IMR-90 (cell line): ENCODE results near the gene IFNG. TPM values are rescaled to one million over a fixed set of nuclear protein-coding genes. Genes with fewer than 3 reads are reported as not detected.

Experiments used
- ATAC-seq: fragments of 200-7000 bp; cut with Tn5 transposase; 2 replicates; pipeline ENCODE4 v1.9.1; 2020; ENCODE audit warnings: low read depth, mild to moderate bottlenecking, moderate library complexity
- BruUV-seq: library from RNA; stranded (reverse); fragments of 400-500 nt; replicated peaks from 2 replicates; lab custom pipeline; 2021; lab: Mats Ljungman, UMichigan
- CTCF ChIA-PET: fragments of 300-600 bp; formaldehyde crosslinking; extraction: SDS; loops from one replicate; lab custom pipeline; 2021; ENCODE audit warnings: antibody characterized with exemption; lab: Yijun Ruan, JAX
- POLR2A ChIA-PET: fragments of 300-600 bp; sonication (Branson Sonifier 250); formaldehyde crosslinking; loops from one replicate; lab custom pipeline; 2022; ENCODE audit warnings: antibody characterized with exemption; ENCODE audit not compliant: unreplicated experiment; lab: Charles Lee
- DNase-seq: peaks from one replicate; pipeline ENCODE4 v3.0.0; 2013
- H2AFZ ChIP-seq: replicated peaks from 2 replicates; pipeline ENCODE3; 2013; ENCODE audit warnings: low read length, mild to moderate bottlenecking; ENCODE audit not compliant: poor library complexity
- H2AK5ac ChIP-seq: 2 replicates; pipeline ENCODE4 v1.6.1; 2013; ENCODE audit warnings: low read depth, low read length, inconsistent platforms
- H2AK9ac ChIP-seq: replicated peaks from 2 replicates; pipeline ENCODE3; 2013; ENCODE audit warnings: mild to moderate bottlenecking, low read depth, low read length, moderate library complexity; ENCODE audit not compliant: poor library complexity
- H2BK120ac ChIP-seq: 2 replicates; pipeline ENCODE4 v1.6.1; 2013; ENCODE audit warnings: low read depth, low read length, inconsistent platforms
- H2BK15ac ChIP-seq: 3 replicates; pipeline ENCODE4 v1.6.1; 2013; ENCODE audit warnings: low read depth, low read length, inconsistent platforms
- H2BK20ac ChIP-seq: 2 replicates; pipeline ENCODE4 v1.6.1; 2013; ENCODE audit warnings: low read depth, mild to moderate bottlenecking, inconsistent platforms, low read length, moderate library complexity
- H2BK5ac ChIP-seq: 2 replicates; pipeline ENCODE4 v1.6.1; 2013; ENCODE audit warnings: mild to moderate bottlenecking, low read depth, low read length, inconsistent platforms; ENCODE audit not compliant: poor library complexity, severe bottlenecking
- H3K14ac ChIP-seq: replicated peaks from 2 replicates; pipeline ENCODE4 v1.6.1; 2013; ENCODE audit warnings: low read depth, low read length, inconsistent platforms
- H3K18ac ChIP-seq: 2 replicates; pipeline ENCODE4 v1.6.1; 2013; ENCODE audit warnings: low read depth, low read length, control low read depth
- H3K23ac ChIP-seq: 2 replicates; pipeline ENCODE4 v1.6.1; 2013; ENCODE audit warnings: low read depth, low read length, inconsistent platforms
- H3K27ac ChIP-seq: 2 replicates; pipeline ENCODE4 v1.5.1; 2013; ENCODE audit warnings: mild to moderate bottlenecking, control low read depth, low read length; ENCODE audit not compliant: insufficient read depth
- H3K27me3 ChIP-seq: 2 replicates; pipeline ENCODE4 v1.6.1; 2013; ENCODE audit warnings: low read length; ENCODE audit not compliant: control insufficient read depth, insufficient read depth
- H3K36me3 ChIP-seq: 2 replicates; pipeline ENCODE4 v1.6.1; 2013; ENCODE audit warnings: low read length, mixed read lengths; ENCODE audit not compliant: control insufficient read depth, insufficient read depth
- H3K4ac ChIP-seq: 2 replicates; pipeline ENCODE4 v1.6.1; 2013; ENCODE audit warnings: low read depth, low read length, inconsistent platforms
- H3K4me1 ChIP-seq: 2 replicates; pipeline ENCODE4 v1.6.1; 2013; ENCODE audit warnings: low read length, mixed read lengths; ENCODE audit not compliant: control insufficient read depth, insufficient read depth
- H3K4me2 ChIP-seq: 2 replicates; pipeline ENCODE4 v1.6.1; 2013; ENCODE audit warnings: low read depth, mild to moderate bottlenecking, control low read depth, low read length, moderate library complexity
- H3K4me3 ChIP-seq: 2 replicates; pipeline ENCODE4 v1.5.1; 2013; ENCODE audit warnings: low read depth, mild to moderate bottlenecking, control low read depth, low read length, moderate library complexity; ENCODE audit not compliant: insufficient read depth
- H3K56ac ChIP-seq: 2 replicates; pipeline ENCODE4 v1.6.1; 2013; ENCODE audit warnings: low read length, inconsistent platforms; ENCODE audit not compliant: insufficient read depth; ENCODE audit errors: extremely low read depth
- H3K79me1 ChIP-seq, 2 experiments: 2 replicates each; pipeline ENCODE4 v1.6.1; 2013; ENCODE audit warnings: low read length in 2 of 2, inconsistent platforms in 1 of 2, low read depth in 1 of 2
- H3K9ac ChIP-seq: 2 replicates; pipeline ENCODE4 v1.6.1; 2013; ENCODE audit warnings: low read depth, low read length, control low read depth
- H3K9me1 ChIP-seq: 2 replicates; pipeline ENCODE4 v1.6.1; 2013; ENCODE audit warnings: low read length, inconsistent platforms; ENCODE audit not compliant: insufficient read depth
- H3K9me3 ChIP-seq: 2 replicates; pipeline ENCODE4 v1.6.1; 2013; ENCODE audit warnings: low read length; ENCODE audit not compliant: control insufficient read depth, insufficient read depth
- H4K20me1 ChIP-seq: 2 replicates; pipeline ENCODE4 v1.6.1; 2013; ENCODE audit warnings: low read length, inconsistent platforms; ENCODE audit not compliant: insufficient read depth
- H4K5ac ChIP-seq: 2 replicates; pipeline ENCODE4 v1.6.1; 2013; ENCODE audit warnings: mild to moderate bottlenecking, low read depth, low read length, control low read depth
- H4K8ac ChIP-seq, 2 experiments: 2 replicates each; pipeline ENCODE4 v1.6.1; 2013; ENCODE audit warnings: low read depth in 2 of 2, low read length in 2 of 2, control low read depth in 1 of 2, inconsistent platforms in 1 of 2
- H4K91ac ChIP-seq: 2 replicates; pipeline ENCODE4 v1.6.1; 2013; ENCODE audit warnings: low read depth, low read length, inconsistent platforms; ENCODE audit not compliant: insufficient read depth
- CHD1 ChIP-seq: IDR thresholded peaks from 2 replicates; pipeline ENCODE4 v1.6.1; 2012; ENCODE audit warnings: low read depth, low read length, improper control_type of control experiment
- MAFK ChIP-seq: IDR thresholded peaks from 2 replicates; pipeline ENCODE4 v1.6.1; 2012; ENCODE audit warnings: low read depth, low read length, improper control_type of control experiment
- MAZ ChIP-seq: IDR thresholded peaks from 2 replicates; pipeline ENCODE4 v1.6.1; 2012; ENCODE audit warnings: low read depth, mild to moderate bottlenecking, low read length, improper control_type of control experiment, moderate library complexity, borderline replicate concordance
- MXI1 ChIP-seq: IDR thresholded peaks from 2 replicates; pipeline ENCODE4 v1.6.1; 2012; ENCODE audit warnings: low read depth, mild to moderate bottlenecking, low read length, moderate library complexity, borderline replicate concordance
- NFE2L2 ChIP-seq: fragments of 150-350 bp; IDR thresholded peaks from 2 replicates; pipeline ENCODE4 v1.6.1; 2016; ENCODE audit warnings: low read depth, mild to moderate bottlenecking, low read length
- POLR2A ChIP-seq: IDR thresholded peaks from 2 replicates; pipeline ENCODE4 v1.6.1; 2012; ENCODE audit warnings: mild to moderate bottlenecking, low read depth, low read length
- RAD21 ChIP-seq: IDR thresholded peaks from 2 replicates; pipeline ENCODE4 v1.6.1; 2012; ENCODE audit warnings: low read length, improper control_type of control experiment
- RCOR1 ChIP-seq: IDR thresholded peaks from 2 replicates; pipeline ENCODE4 v1.6.1; 2012; ENCODE audit warnings: mild to moderate bottlenecking, low read length, improper control_type of control experiment; ENCODE audit not compliant: insufficient replicate concordance
- RFX5 ChIP-seq: IDR thresholded peaks from 2 replicates; pipeline ENCODE4 v1.8.0; 2012; ENCODE audit warnings: low read depth, mild to moderate bottlenecking, low read length, moderate library complexity
- SMC3 ChIP-seq: fragments of 150-350 bp; IDR thresholded peaks from 2 replicates; pipeline ENCODE4 v1.6.1; 2016; ENCODE audit warnings: low read depth, mild to moderate bottlenecking, antibody characterized with exemption, low read length, moderate library complexity
- WGBS, 2 experiments: methylation state at CpG; one replicate each; pipeline versions ENCODE4 v1.1.5 to v1.1.7; 2013; ENCODE audit warnings: missing lambda C conversion rate in 2 of 2; ENCODE audit not compliant: insufficient read length in 1 of 2; ENCODE audit errors: extremely low coverage in 2 of 2; 5-methylcytosine and 5-hydroxymethylcytosine counted together
- dilution Hi-C: fragments of 300-500 bp; cut with HindIII; formaldehyde crosslinking; loops from one replicate; pipeline ENCODE4 v1.14.3; 2018; ENCODE audit warnings: low sequenced_read_pairs; ENCODE audit not compliant: unreplicated experiment
- in situ Hi-C: fragments of 300-500 bp; cut with MboI; formaldehyde crosslinking; loops from 3 replicates; pipeline ENCODE4 v1.14.3; 2019; ENCODE audit warnings: low sequenced_read_pairs, inconsistent platforms, mixed read lengths
- intact Hi-C: fragments of 100-400 bp; cut with micrococcal nuclease; formaldehyde crosslinking; loops from 2 replicates; pipeline ENCODE4 v1.10.0; 2022
- polyA plus RNA-seq, 3 experiments: library from polyadenylated mRNA; depleted of rRNA; stranded (reverse); fragments of >200 nt; gene quantifications; 2 replicates each; pipeline ENCODE4 v1.2.3, GENCODE V29; 2012; ENCODE audit warnings: low replicate concordance in 1 of 3
- total RNA-seq: library from RNA; depleted of rRNA; stranded (reverse); fragments of >200 nt; gene quantifications from 2 replicates; pipeline ENCODE4 v1.2.3, GENCODE V29; 2012
- TF ChIP-seq, protein P1 (sequence below): fragments of 150-350 bp; IDR thresholded peaks from 2 replicates; pipeline ENCODE4 v1.6.1; 2016; ENCODE audit warnings: low read depth, mild to moderate bottlenecking, low read length, moderate library complexity, borderline replicate concordance
- TF ChIP-seq, protein P2 (sequence below): conservative IDR thresholded peaks from 2 replicates; pipeline ENCODE4 v1.5.1; 2012; ENCODE audit warnings: mild to moderate bottlenecking, low read depth, low read length, improper control_type of control experiment

IFNG gene
- total and polyA plus RNA-seq, 2 of the 4 experiments (the other 2 are of a cell fraction) = not detected

- no peak overlapping the region for H3K4me2 ChIP-seq
- TF ChIP-seq MXI1 = no peak
- no peak for TF ChIP-seq RCOR1
- TF ChIP-seq RAD21 = no peak
- TF ChIP-seq, protein P1, sequence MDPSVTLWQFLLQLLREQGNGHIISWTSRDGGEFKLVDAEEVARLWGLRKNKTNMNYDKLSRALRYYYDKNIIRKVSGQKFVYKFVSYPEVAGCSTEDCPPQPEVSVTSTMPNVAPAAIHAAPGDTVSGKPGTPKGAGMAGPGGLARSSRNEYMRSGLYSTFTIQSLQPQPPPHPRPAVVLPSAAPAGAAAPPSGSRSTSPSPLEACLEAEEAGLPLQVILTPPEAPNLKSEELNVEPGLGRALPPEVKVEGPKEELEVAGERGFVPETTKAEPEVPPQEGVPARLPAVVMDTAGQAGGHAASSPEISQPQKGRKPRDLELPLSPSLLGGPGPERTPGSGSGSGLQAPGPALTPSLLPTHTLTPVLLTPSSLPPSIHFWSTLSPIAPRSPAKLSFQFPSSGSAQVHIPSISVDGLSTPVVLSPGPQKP = no peak
- no peak for TF ChIP-seq CHD1
- no peak for TF ChIP-seq MAFK
- no peak for TF ChIP-seq MAZ
- no peak for TF ChIP-seq RFX5
- TF ChIP-seq NFE2L2 = no peak
- TF ChIP-seq POLR2A = no peak
- no peak for TF ChIP-seq SMC3
- TF ChIP-seq, protein P2, sequence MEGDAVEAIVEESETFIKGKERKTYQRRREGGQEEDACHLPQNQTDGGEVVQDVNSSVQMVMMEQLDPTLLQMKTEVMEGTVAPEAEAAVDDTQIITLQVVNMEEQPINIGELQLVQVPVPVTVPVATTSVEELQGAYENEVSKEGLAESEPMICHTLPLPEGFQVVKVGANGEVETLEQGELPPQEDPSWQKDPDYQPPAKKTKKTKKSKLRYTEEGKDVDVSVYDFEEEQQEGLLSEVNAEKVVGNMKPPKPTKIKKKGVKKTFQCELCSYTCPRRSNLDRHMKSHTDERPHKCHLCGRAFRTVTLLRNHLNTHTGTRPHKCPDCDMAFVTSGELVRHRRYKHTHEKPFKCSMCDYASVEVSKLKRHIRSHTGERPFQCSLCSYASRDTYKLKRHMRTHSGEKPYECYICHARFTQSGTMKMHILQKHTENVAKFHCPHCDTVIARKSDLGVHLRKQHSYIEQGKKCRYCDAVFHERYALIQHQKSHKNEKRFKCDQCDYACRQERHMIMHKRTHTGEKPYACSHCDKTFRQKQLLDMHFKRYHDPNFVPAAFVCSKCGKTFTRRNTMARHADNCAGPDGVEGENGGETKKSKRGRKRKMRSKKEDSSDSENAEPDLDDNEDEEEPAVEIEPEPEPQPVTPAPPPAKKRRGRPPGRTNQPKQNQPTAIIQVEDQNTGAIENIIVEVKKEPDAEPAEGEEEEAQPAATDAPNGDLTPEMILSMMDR = no peak
- no peak overlapping the region for H4K5ac ChIP-seq
- no peak overlapping the region for H3K14ac ChIP-seq
- H3K27me3 ChIP-seq = no peaks in the 10 kb centered on the region
- no peaks in the 10 kb centered on the region for H3K9me3 ChIP-seq
- no peak overlapping the region for H2AK5ac ChIP-seq
- in situ Hi-C loops = no loop called here
- H3K4me1 ChIP-seq = no peaks in the 10 kb centered on the region
- H2BK5ac ChIP-seq = no peak overlapping the region
- H4K8ac ChIP-seq = no peak overlapping the region
- no peak overlapping the region for H3K23ac ChIP-seq
- no peak overlapping the region for H3K56ac ChIP-seq
- no peak overlapping the region for H2BK20ac ChIP-seq
- H3K4ac ChIP-seq = no peak overlapping the region
- H2BK120ac ChIP-seq = no peak overlapping the region
- no peak overlapping the region for H2BK15ac ChIP-seq
- no peak overlapping the region for H3K9ac ChIP-seq
- no peak overlapping the region for H4K91ac ChIP-seq
- intact Hi-C loops = no loop called here
- no peak overlapping the region for H2AK9ac ChIP-seq
- no peaks in the 10 kb centered on the region for H3K79me1 ChIP-seq
- no peak overlapping the region for H2AFZ ChIP-seq
- no peak overlapping the region for H3K27ac ChIP-seq
- no peaks in the 10 kb centered on the region for H4K20me1 ChIP-seq
- POLR2A ChIA-PET = no interaction called here
- no CpG with 5 or more reads among the region's 2 CpGs for WGBS, 2 experiments
- DNase-seq = no peak
- BruUV-seq = no TSS peak
- CTCF ChIA-PET = no interaction called here
- no peaks in the 10 kb centered on the region for H3K9me1 ChIP-seq
- H3K18ac ChIP-seq = no peak overlapping the region
- dilution Hi-C loops = no loop called here
- H3K36me3 ChIP-seq = no peaks in the 10 kb centered on the region
- no peak for ATAC-seq
- H3K4me3 ChIP-seq = no peak overlapping the region
Observed at GRCh38 chr12:68129979-68130378, 29.6 kb downstream of the IFNG start.
